Natural killer cell (primary cell): ENCODE data around the gene MRGPRX4. TPM values are rescaled to one million over a fixed set of nuclear protein-coding genes. Genes with fewer than 3 reads are reported as not detected.

ENCODE experiments used
- ATAC-seq, 3 donors: fragments of 150-1000 bp in 2 of 3; fragments of 200-7000 bp in 1 of 3; cut with Tn5 transposase; 1 replicate in 1 of 3; 2 replicates in 2 of 3; pipeline ENCODE4 v1.10.0; 2021; ENCODE audit warnings: mild to moderate bottlenecking in 2 of 3, moderate library complexity in 2 of 3
- DNase-seq, 2 donors: peaks; one replicate each; pipeline versions ENCODE4 v3.0.0 to v3.0.0-alpha.2; 2013 to 2021; ENCODE audit warnings: mixed read lengths in 1 of 2
- H3K27ac ChIP-seq: one replicate; pipeline ENCODE4 v1.5.1; 2013; ENCODE audit warnings: mild to moderate bottlenecking, low read length
- H3K27me3 ChIP-seq: one replicate; pipeline ENCODE4 v1.6.1; 2013; ENCODE audit warnings: low read length; ENCODE audit not compliant: control insufficient read depth, insufficient read depth
- H3K36me3 ChIP-seq: one replicate; pipeline ENCODE4 v1.6.1; 2013; ENCODE audit warnings: low read length; ENCODE audit not compliant: control insufficient read depth, insufficient read depth
- H3K4me1 ChIP-seq: one replicate; pipeline ENCODE4 v1.6.1; 2013; ENCODE audit warnings: low read length; ENCODE audit not compliant: control insufficient read depth, insufficient read depth
- H3K4me3 ChIP-seq: one replicate; pipeline ENCODE4 v1.5.1; 2013; ENCODE audit warnings: low read length
- H3K9me3 ChIP-seq: one replicate; pipeline ENCODE4 v1.6.1; 2013; ENCODE audit warnings: low read length; ENCODE audit not compliant: control insufficient read depth, insufficient read depth
- H3K27ac Mint-ChIP-seq, 2 donors: one replicate each; pipeline ENCODE4 v1.8.0; 2022; ENCODE audit warnings: mild to moderate bottlenecking in 2 of 2, mixed read lengths in 2 of 2, moderate library complexity in 1 of 2
- H3K27me3 Mint-ChIP-seq, 2 donors: one replicate each; pipeline ENCODE4 v1.8.0; 2022; ENCODE audit warnings: low read depth in 2 of 2, mixed read lengths in 2 of 2
- H3K36me3 Mint-ChIP-seq: one replicate; pipeline ENCODE4 v1.8.0; 2022; ENCODE audit warnings: mixed read lengths
- H3K4me1 Mint-ChIP-seq, 2 donors: one replicate each; pipeline ENCODE4 v1.8.0; 2022; ENCODE audit warnings: mixed read lengths in 2 of 2
- H3K4me3 Mint-ChIP-seq: one replicate; pipeline ENCODE4 v1.8.0; 2022; ENCODE audit warnings: mild to moderate bottlenecking, moderate library complexity, mixed read lengths
- H3K9me3 Mint-ChIP-seq, 2 donors: one replicate each; pipeline ENCODE4 v1.8.0; 2022; ENCODE audit warnings: mixed read lengths in 2 of 2
- WGBS: methylation state at CpG from one replicate; pipeline ENCODE4 v1.1.7; 2013; ENCODE audit warnings: missing lambda C conversion rate; ENCODE audit not compliant: insufficient coverage; 5-methylcytosine and 5-hydroxymethylcytosine counted together
- intact Hi-C: fragments of 100-400 bp; cut with micrococcal nuclease; formaldehyde crosslinking; loops from one replicate; pipeline ENCODE4 v1.14.2; 2022
- total RNA-seq, 4 donors: library from RNA; stranded (reverse); fragments of 120-200 nt in 1 of 4; gene quantifications; one replicate each; pipeline versions ENCODE4 v1.2.3 to v1.2.4, GENCODE V29; 2013 to 2022
- TF ChIP-seq, protein P1 (sequence below): fragments of 200-600 bp; IDR thresholded peaks from one replicate; pipeline ENCODE4 v1.8.0; 2022; ENCODE audit warnings: antibody characterized with exemption

Gene MRGPRX4
- total RNA-seq, 3 donors from 2014 or later (not counting 1 experiment from before 2014, with no cell fraction given), result not detected

- intact Hi-C loops, result no loop called here
- Mint-ChIP-seq H3K9me3 (no peaks in the 10 kb centered on the region), H3K36me3 (no peaks in the 10 kb centered on the region), H3K4me3 (no peak overlapping the region), H3K4me1 (no peaks in the 10 kb centered on the region), H3K27ac (no peak overlapping the region), H3K27me3 (peaks cover 49 to 68% of the 10 kb centered on the region in 2 donors)
- Histone ChIP-seq H3K9me3 (no peaks in the 10 kb centered on the region), H3K27ac (no peak overlapping the region), H3K27me3 (peaks cover 3% of the 10 kb centered on the region), H3K4me3 (no peak overlapping the region), H3K36me3 (no peaks in the 10 kb centered on the region), H3K4me1 (no peaks in the 10 kb centered on the region)
- TF ChIP-seq, protein P1, sequence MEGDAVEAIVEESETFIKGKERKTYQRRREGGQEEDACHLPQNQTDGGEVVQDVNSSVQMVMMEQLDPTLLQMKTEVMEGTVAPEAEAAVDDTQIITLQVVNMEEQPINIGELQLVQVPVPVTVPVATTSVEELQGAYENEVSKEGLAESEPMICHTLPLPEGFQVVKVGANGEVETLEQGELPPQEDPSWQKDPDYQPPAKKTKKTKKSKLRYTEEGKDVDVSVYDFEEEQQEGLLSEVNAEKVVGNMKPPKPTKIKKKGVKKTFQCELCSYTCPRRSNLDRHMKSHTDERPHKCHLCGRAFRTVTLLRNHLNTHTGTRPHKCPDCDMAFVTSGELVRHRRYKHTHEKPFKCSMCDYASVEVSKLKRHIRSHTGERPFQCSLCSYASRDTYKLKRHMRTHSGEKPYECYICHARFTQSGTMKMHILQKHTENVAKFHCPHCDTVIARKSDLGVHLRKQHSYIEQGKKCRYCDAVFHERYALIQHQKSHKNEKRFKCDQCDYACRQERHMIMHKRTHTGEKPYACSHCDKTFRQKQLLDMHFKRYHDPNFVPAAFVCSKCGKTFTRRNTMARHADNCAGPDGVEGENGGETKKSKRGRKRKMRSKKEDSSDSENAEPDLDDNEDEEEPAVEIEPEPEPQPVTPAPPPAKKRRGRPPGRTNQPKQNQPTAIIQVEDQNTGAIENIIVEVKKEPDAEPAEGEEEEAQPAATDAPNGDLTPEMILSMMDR, result no peak
- no peak for ATAC-seq
- no peak for DNase-seq
- WGBS, result 87% methylated on average over 3 of the region's 3 CpGs
Measured at GRCh38 chr11:18204220-18204619, 31.6 kb downstream of the MRGPRX4 start.

DNA sequence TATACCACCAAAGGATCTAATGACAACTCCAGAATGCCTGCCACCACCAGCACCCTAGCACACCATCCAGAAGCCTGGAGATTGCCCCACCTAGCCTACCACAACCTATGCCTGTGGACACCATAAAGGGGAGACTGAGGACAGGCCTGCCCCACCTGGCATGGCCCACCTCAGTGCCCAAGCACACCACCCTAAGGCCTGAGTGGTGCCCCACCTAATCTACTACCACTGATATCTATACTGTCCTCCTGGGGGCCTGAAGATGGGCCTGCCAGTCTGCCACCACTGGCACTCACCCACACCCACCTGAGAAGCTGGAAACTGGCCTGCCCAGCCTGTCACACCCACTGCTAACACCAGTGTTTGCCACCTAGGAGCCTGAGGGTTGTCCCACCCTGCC lies 32.1 kb downstream of the MRGPRX4 start:
- H3K27me3 ChIP-seq, result peaks cover 3% of the 10 kb centered on the region
- no peak overlapping the region for H3K27ac ChIP-seq
- H3K9me3 ChIP-seq, result no peaks in the 10 kb centered on the region
- no peak overlapping the region for H3K4me3 ChIP-seq
- TF ChIP-seq, protein P1, result no peak
- ATAC-seq (no peak), DNase-seq (no peak)
- intact Hi-C loops, result no loop called here
- H3K4me1 ChIP-seq, result no peaks in the 10 kb centered on the region
- Mint-ChIP-seq H3K36me3 (no peaks in the 10 kb centered on the region), H3K9me3 (no peaks in the 10 kb centered on the region), H3K4me3 (no peak overlapping the region), H3K27me3 (peaks cover 46 to 69% of the 10 kb centered on the region in 2 donors), H3K4me1 (no peaks in the 10 kb centered on the region), H3K27ac (no peak overlapping the region)
- H3K36me3 ChIP-seq, result no peaks in the 10 kb centered on the region

- no peak for ATAC-seq
- Mint-ChIP-seq H3K9me3 (no peaks in the 10 kb centered on the region), H3K4me3 (no peak overlapping the region), H3K4me1 (no peaks in the 10 kb centered on the region), H3K27ac (no peak overlapping the region), H3K27me3 (peaks cover 34 to 65% of the 10 kb centered on the region in 2 donors), H3K36me3 (no peaks in the 10 kb centered on the region)
- H3K27ac ChIP-seq, result no peak overlapping the region
- H3K4me1 ChIP-seq, result no peaks in the 10 kb centered on the region
- DNase-seq, result no peak
- no peaks in the 10 kb centered on the region for H3K9me3 ChIP-seq
- intact Hi-C loops, result no loop called here
- H3K27me3 ChIP-seq, result no peaks in the 10 kb centered on the region
- TF ChIP-seq, protein P1, result no peak
- WGBS, result 28% methylated on average over 33 of the region's 33 CpGs
- H3K36me3 ChIP-seq, result no peaks in the 10 kb centered on the region
- no peak overlapping the region for H3K4me3 ChIP-seq
Measured at GRCh38 chr11:18209058-18209457, 36.4 kb downstream of the MRGPRX4 start.

- no peak for ATAC-seq
- Histone ChIP-seq H3K27me3 (no peaks in the 10 kb centered on the region), H3K27ac (no peak overlapping the region), H3K36me3 (no peaks in the 10 kb centered on the region), H3K4me1 (no peaks in the 10 kb centered on the region), H3K9me3 (no peaks in the 10 kb centered on the region), H3K4me3 (no peak overlapping the region)
- DNase-seq, result no peak
- H3K9me3 Mint-ChIP-seq, result no peaks in the 10 kb centered on the region
- H3K4me3 Mint-ChIP-seq, result no peak overlapping the region
- H3K27me3 Mint-ChIP-seq, result peaks cover 26 to 41% of the 10 kb centered on the region in 2 donors
- no peak overlapping the region for H3K27ac Mint-ChIP-seq
- intact Hi-C loops, result no loop called here
- TF ChIP-seq, protein P1, result no peak
- no peaks in the 10 kb centered on the region for H3K36me3 Mint-ChIP-seq
- no peaks in the 10 kb centered on the region for H3K4me1 Mint-ChIP-seq
- WGBS, result 73% methylated on average over 5 of the region's 5 CpGs
Measured at GRCh38 chr11:18221274-18221876, 48.7 kb downstream of the MRGPRX4 start.
